GM19452 (cell line): ENCODE results near the gene TMEM123.

Experiments used
- ATAC-seq: cut with Tn5 transposase; IDR thresholded peaks from one replicate; pipeline ENCODE4 v1.9.1; 2021; ENCODE audit not compliant: unreplicated experiment

TMEM123 gene

GRCh38 chr11:102367364-102367763 lies 85.2 kb downstream of the TMEM123 start:
- ATAC-seq = no peak

- no peak for ATAC-seq
Observed at GRCh38 chr11:102364991-102365390, 87.6 kb downstream of the TMEM123 start.

- ATAC-seq = peak; percentile 99
Observed at GRCh38 chr11:102361086-102362031, 91.2 kb downstream of the TMEM123 start.

GRCh38 chr11:102360681-102361080 lies 91.9 kb downstream of the TMEM123 start:
- no peak for ATAC-seq

GRCh38 chr11:102359372-102359771 lies 93.2 kb downstream of the TMEM123 start:
- ATAC-seq = no peak

- ATAC-seq = no peak
Observed at GRCh38 chr11:102357116-102357515, 95.4 kb downstream of the TMEM123 start.

- peak; percentile 15 for ATAC-seq
Observed at GRCh38 chr11:102347462-102348370, 104.8 kb downstream of the TMEM123 start.

- peak; percentile 88 for ATAC-seq
Observed at GRCh38 chr11:102346748-102347461, 105.7 kb downstream of the TMEM123 start, which contains the start of gene BIRC2. Gene BIRC2, plus strand, starts transcription at chr11:102347214. Its CDS starts 2,641 bp downstream, at chr11:102349855.

GRCh38 chr11:102346456-102346747 lies 106.2 kb downstream of the TMEM123 start:
- no peak for ATAC-seq
